HepG2 (cell line): ENCODE results near the gene EGFLAM. TPM values are rescaled to one million over a fixed set of nuclear protein-coding genes. Genes with fewer than 3 reads are reported as not detected.

Source experiments
- ATF7 ChIP-seq, 2 experiments: fragments of 450-650 bp in 1 of 2; sonication (generic) in 1 of 2; formaldehyde crosslinking in 1 of 2; IDR thresholded peaks; 2 replicates each; pipeline versions ENCODE4 v1.4.0 to v1.6.1; 2016 to 2020; ENCODE audit warnings: antibody characterized with exemption in 1 of 2, mild to moderate bottlenecking in 1 of 2, missing genetic modification reagents in 1 of 2
- ELF4 ChIP-seq: sonication (generic); formaldehyde crosslinking; IDR thresholded peaks from 2 replicates; pipeline ENCODE4 v1.5.0; 2020; ENCODE audit warnings: missing genetic modification reagents, mild to moderate bottlenecking, moderate library complexity, borderline replicate concordance
- HMGXB4 ChIP-seq, 2 experiments: sonication (generic) in 1 of 2; formaldehyde crosslinking in 1 of 2; IDR thresholded peaks; 2 replicates each; pipeline versions ENCODE4 v1.4.0 to v1.6.1; 2018 to 2020; ENCODE audit warnings: missing genetic modification reagents in 2 of 2, borderline replicate concordance in 1 of 2, low read depth in 1 of 2, mild to moderate bottlenecking in 1 of 2, missing biosample characterization in 1 of 2
- NR1H2 ChIP-seq: sonication (generic); formaldehyde crosslinking; IDR thresholded peaks from 2 replicates; pipeline ENCODE4 v1.8.1; 2022; ENCODE audit warnings: low read depth, missing genetic modification reagents, borderline replicate concordance
- NR2C2 ChIP-seq: sonication (generic); formaldehyde crosslinking; IDR thresholded peaks from 2 replicates; pipeline ENCODE4 v1.4.0; 2020; ENCODE audit warnings: missing genetic modification reagents, mild to moderate bottlenecking, moderate library complexity, borderline replicate concordance
- POGK ChIP-seq: sonication (generic); formaldehyde crosslinking; conservative IDR thresholded peaks from 2 replicates; pipeline ENCODE4 v1.8.0; 2022; ENCODE audit warnings: mild to moderate bottlenecking, moderate library complexity, missing genetic modification reagents
- ZFP37 ChIP-seq: sonication (generic); formaldehyde crosslinking; IDR thresholded peaks from 2 replicates; pipeline ENCODE4 v1.4.0; 2020; ENCODE audit warnings: missing genetic modification reagents, borderline replicate concordance
- ZFP41 ChIP-seq: sonication (generic); formaldehyde crosslinking; IDR thresholded peaks from 2 replicates; pipeline ENCODE4 v1.4.0; 2020; ENCODE audit warnings: mild to moderate bottlenecking, missing genetic modification reagents, borderline replicate concordance
- ZFP82 ChIP-seq: sonication (generic); formaldehyde crosslinking; IDR thresholded peaks from 2 replicates; pipeline ENCODE4 v1.5.1; 2020; ENCODE audit warnings: mild to moderate bottlenecking, missing genetic modification reagents, borderline replicate concordance
- ZNF235 ChIP-seq: sonication (generic); formaldehyde crosslinking; IDR thresholded peaks from 2 replicates; pipeline ENCODE4 v1.8.1; 2023; ENCODE audit warnings: mild to moderate bottlenecking, missing genetic modification reagents, borderline replicate concordance
- ZNF354B ChIP-seq: sonication (generic); formaldehyde crosslinking; IDR thresholded peaks from 2 replicates; pipeline ENCODE4 v1.8.0; 2022; ENCODE audit warnings: mild to moderate bottlenecking, missing genetic modification reagents
- ZNF572 ChIP-seq: sonication (generic); formaldehyde crosslinking; IDR thresholded peaks from 2 replicates; pipeline ENCODE4 v1.5.1; 2020; ENCODE audit warnings: mild to moderate bottlenecking, missing genetic modification reagents
- ZNF615 ChIP-seq: sonication (generic); formaldehyde crosslinking; IDR thresholded peaks from 2 replicates; pipeline ENCODE4 v1.5.0; 2020; ENCODE audit warnings: mild to moderate bottlenecking, missing genetic modification reagents, borderline replicate concordance
- ZNF773 ChIP-seq: sonication (generic); formaldehyde crosslinking; IDR thresholded peaks from 2 replicates; pipeline ENCODE4 v1.4.0; 2020; ENCODE audit warnings: missing genetic modification reagents, borderline replicate concordance
- ZNF841 ChIP-seq: sonication (generic); formaldehyde crosslinking; IDR thresholded peaks from 2 replicates; pipeline ENCODE4 v1.8.1; 2023; ENCODE audit warnings: missing genetic modification reagents, borderline replicate concordance
- polyA plus RNA-seq, 8 experiments: library from polyadenylated mRNA; depleted of rRNA in 3 of 8; stranded (reverse) in 7 of 8; unstranded in 1 of 8; fragments of >200 nt; fragmentation: Illumina TruSeq in 4 of 8; extraction: Trizol in 4 of 8; gene quantifications; 2 replicates each; pipeline versions ENCODE4 v1.2.1 to v1.2.3, GENCODE V29; 2011 to 2016; ENCODE audit warnings: low read depth in 4 of 8, missing spikeins in 1 of 8, mixed read lengths in 1 of 8; ENCODE audit not compliant: insufficient read depth in 1 of 8
- total RNA-seq, 5 experiments: library from RNA; depleted of rRNA; stranded (reverse); fragments of >200 nt; fragmentation: Illumina TruSeq; extraction: Trizol; gene quantifications; 2 replicates each; pipeline ENCODE4 v1.2.3, GENCODE V29; 2016; ENCODE audit warnings: low read depth in 1 of 5

The EGFLAM gene
- total and polyA plus RNA-seq, 2 of the 13 experiments (the other 11 are each of a cell fraction or from before 2014, with no cell fraction given) = not detected

- TF ChIP-seq POGK (no peak), NR1H2 (CRISPR knock-in tag) (no peak), ZNF572 (CRISPR knock-in tag) (no peak), ELF4 (CRISPR knock-in tag) (no peak), ZNF615 (CRISPR knock-in tag) (no peak), ZNF841 (CRISPR knock-in tag) (no peak), ZNF235 (no peak), ATF7 (IDR thresholded peaks at IDR 0.05) (no peak), ATF7 (CRISPR knock-in tag; IDR thresholded peaks at IDR 0.05) (no peak), NR2C2 (CRISPR knock-in tag) (no peak), ZFP82 (CRISPR knock-in tag) (no peak), ZNF354B (CRISPR knock-in tag) (no peak), ZNF773 (CRISPR knock-in tag) (no peak), ZFP37 (CRISPR knock-in tag) (no peak), ZFP41 (CRISPR knock-in tag) (no peak), HMGXB4 (CRISPR knock-in tag; IDR thresholded peaks at IDR 0.05; ENCODE audit: borderline replicate concordance in 1 of 2, low read depth in 1 of 2) (no peak)
- TF ChIP-seq, all 625 proteins: peak for 0
These were observed 89.5 kb downstream of the EGFLAM start (continued) for GRCh38 chr5:38347896-38348295.
